ENCODE data around the gene CLEC4E.
"Not testable (repeated sequence)": the region's sequence is repeated elsewhere in the genome, so short reads cannot be mapped to it uniquely, and the experiment has no call there.

CLEC4E gene, protein sequence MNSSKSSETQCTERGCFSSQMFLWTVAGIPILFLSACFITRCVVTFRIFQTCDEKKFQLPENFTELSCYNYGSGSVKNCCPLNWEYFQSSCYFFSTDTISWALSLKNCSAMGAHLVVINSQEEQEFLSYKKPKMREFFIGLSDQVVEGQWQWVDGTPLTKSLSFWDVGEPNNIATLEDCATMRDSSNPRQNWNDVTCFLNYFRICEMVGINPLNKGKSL

DNA sequence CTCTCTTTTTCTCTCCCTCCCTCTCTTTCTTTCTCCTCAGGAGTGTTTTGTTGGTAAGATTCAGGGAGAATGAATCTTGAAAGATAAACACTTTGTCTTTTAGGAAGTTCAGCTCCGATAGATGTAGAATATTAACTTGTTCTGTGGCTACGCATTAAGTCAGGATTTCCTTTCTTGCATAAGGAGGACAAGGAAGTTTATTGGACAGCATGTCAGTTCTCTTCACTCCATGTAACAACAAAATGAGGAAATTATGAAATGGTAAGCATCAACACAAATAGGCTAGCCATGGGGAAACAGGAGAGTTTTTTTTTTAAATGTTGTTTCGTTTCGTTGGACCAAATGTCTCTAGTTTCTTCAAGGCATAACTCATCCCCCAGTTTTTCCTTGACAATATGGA, at the start of gene CLEC4E:
TSS of gene CLEC4E (minus strand) at position 75 of the 400 bp plus-strand sequence. CDS start 108 bp downstream, outside the sequence.
- DNase-seq (ENCODE audit: low read depth) = not testable (repeated sequence)

DNA sequence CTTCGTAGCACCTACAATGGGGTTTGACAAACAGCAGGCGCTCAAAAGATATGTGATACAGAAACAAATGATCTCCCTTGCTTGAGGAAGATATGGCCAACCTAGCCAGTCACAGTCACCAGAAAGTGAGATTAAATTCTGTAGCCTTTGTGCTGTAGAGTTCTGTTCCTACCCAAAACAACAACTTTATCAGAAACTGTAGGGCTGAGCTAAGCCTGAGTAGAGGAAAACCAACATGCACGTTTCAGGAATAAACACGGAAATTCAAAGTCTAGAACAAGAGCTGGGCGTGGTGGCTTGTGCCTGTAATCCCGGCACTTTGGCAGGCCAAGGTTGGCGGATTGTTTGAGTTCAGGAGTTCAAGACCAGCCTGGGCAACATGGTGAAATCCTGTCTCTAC, 49.0 kb upstream of the CLEC4E start:
- DNase-seq (ENCODE audit: low read depth) = no peak

DNA sequence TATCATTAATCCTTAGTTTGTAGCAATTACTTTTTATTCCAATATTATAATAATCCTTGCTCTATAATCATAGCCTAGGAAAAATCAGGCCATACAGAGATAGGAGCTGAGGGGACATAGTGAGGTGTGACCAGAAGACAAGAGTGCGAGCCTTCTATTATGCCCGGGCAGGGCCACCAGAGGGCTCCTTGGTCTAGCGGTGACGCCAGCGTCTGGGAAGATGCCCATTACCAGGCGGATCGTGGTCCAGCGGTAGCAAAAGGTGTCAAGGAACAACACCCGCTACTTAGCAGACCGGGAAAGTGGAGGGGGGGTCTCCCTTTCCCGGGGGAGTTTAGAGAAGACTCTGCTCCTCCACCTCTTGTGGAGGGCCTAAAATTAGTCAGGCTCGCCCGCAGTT, 43.8 kb upstream of the CLEC4E start:
- DNase-seq (ENCODE audit: low read depth) = not testable (repeated sequence)

DNA sequence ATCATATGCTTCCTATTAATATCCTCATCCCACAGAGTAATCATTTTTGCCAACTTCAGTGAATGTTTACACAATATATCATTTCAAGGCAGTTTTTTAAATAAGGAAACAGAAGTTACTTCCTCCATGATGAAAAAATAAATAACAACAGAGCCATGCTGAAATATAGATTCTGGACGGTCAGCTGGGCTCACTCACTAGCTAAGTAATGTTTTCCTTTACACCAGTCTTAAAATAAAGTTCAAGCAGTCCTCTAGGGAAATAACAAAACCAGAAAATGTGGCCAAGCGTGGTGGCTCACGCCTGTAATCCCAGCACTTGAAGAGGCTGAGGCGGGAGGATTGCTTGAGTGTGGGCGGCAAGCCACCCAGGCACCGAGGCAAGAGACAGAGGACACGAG, 43.3 kb upstream of the CLEC4E start:
- DNase-seq (ENCODE audit: low read depth) = no peak

DNA sequence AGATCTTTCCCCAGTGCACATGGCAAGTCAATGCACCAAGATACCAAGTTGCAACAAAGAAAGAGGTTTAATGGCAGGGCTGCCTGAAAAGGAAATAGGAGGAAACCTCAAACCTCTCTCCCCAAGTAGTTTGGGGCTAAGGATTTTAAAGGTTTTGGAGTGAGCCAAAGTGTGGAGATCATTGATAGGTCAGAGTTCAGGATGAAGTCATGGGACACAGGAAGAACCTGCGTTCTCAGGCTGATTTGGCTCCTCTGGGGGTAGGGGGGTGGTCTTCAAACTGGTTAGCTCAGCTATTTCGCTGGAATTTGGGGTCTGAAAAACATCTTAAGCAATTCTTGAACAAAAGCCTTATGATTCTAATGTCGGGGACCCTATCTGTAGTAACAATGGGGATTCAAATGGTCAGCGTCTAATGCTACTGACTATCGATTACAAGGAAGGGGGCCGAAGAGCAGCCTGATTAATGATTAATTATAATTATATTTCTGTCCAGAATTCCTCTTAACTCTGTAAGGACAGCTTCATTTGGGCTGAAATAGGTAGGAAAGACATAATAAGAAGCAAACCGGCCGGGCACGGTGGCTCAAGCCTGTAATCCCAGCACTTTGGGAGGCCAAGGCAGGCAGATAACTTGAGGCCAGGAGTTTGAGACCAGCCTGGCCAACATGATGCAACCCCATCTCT, 40.5 kb upstream of the CLEC4E start:
- no peak for DNase-seq (ENCODE audit: low read depth)

DNA sequence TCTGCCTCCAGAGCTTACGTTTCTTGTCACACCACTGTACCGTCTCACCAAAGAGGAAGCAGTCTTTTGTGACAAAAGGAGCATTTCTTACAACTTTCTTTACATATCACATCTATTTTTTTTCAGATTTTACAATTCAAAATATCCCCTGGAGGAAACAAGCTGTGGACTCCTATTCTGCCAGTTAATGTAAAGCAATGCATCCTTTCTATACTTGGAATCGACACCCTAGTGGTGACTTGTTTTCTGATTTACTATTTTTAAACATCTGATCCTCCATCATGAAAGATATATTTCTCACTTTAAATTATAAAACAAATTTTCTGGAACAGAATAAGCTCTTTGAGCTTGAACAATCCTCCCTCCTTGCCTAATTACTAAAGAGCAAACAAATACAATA, 37.2 kb upstream of the CLEC4E start:
- DNase-seq (ENCODE audit: low read depth) = no peak

DNA sequence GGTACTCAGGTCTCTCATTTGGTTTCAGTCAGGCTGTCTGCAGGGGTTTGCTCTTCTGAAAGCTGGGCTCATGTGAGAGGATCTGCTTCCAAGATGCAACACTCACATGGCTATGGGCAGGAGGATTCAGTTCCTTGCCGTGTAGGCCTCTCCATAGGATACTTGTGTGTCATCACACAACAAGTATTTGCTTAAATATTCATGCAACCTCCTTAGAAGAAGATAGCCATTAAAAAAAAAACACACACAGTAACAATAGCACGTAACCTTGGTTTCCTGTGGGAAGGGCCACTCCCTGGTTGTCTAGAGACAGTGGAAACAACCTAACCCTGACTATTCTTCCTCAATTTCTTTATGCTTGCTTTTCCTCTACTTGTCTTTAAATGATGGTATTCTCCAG, 31.8 kb upstream of the CLEC4E start:
- DNase-seq (ENCODE audit: low read depth) = no peak

DNA sequence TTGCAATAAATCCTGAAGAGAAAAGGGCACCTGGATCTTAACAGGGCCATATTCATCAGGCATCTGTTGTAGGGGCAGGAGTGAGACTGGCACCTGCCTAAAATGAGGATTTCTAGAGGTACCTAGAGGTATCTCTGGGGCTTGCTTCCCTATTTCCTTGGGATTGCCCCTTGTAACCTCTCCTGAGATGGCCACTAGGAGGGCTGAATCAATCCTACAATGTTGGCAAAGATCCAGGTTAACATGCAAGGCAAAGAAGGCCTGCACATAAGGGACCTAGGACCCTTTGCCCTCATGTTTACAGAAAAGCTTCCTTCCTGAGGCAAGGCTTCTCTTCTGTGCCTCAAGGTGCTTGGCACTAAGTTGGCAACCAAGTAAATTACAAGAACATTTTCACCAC, 25.8 kb upstream of the CLEC4E start:
- DNase-seq (ENCODE audit: low read depth) = no peak

DNA sequence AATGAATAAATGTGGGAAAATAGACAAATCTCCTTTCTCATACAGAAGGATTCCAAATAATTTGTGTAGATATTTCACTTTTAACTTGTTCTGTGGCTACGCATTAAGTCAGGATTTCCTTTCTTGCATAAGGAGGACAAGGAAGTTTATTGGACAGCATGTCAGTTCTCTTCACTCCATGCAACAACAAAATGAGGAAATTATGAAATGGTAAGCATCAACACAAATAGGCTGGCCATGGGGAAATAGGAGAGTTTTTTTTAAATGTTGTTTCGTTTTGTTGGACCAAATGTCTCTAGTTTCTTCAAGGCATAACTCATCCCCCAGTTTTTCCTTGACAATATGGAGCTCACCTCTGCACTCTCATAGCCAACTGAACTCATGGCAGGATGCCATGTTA, 25.3 kb upstream of the CLEC4E start:
- DNase-seq (ENCODE audit: low read depth) = not testable (repeated sequence)

DNA sequence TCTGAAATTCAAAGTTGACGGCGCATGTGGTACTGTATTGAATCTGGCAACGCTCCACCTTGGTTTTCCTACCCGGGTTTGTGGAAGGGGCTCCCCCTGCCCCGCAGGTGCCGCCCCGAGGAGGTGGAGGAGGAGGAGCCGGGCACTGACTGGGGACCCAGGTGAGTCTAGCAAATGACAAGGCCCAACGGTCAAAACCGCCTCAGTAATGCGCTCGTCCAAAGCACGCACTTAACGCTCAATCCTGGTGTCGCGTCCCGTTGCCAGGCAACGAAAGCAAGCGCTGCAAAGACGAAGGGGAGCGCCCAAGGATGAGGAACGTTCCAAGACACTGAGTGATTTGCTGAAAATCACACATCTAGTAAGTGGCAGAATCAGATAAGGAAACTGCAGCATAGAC, 24.0 kb upstream of the CLEC4E start:
- no peak for DNase-seq (ENCODE audit: low read depth)

DNA sequence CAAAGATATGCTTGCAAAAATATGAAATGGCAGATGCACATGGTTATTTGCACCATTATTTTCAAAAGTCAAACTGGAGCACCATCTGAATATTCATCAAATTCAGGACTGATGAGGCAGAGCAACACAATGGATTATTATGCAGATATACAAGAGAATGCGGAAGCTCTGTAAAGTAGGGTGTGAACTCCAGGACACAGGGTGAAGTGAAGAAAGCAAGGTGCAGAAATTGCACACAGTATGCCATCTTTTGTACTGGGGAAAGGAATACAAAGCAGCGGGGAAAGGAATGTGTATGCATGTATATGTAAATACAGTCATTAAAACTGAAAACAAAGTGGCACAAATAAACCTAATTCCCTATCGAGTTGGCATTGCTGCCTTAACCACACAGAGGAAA, 22.7 kb upstream of the CLEC4E start:
- no peak for DNase-seq (ENCODE audit: low read depth)

DNA sequence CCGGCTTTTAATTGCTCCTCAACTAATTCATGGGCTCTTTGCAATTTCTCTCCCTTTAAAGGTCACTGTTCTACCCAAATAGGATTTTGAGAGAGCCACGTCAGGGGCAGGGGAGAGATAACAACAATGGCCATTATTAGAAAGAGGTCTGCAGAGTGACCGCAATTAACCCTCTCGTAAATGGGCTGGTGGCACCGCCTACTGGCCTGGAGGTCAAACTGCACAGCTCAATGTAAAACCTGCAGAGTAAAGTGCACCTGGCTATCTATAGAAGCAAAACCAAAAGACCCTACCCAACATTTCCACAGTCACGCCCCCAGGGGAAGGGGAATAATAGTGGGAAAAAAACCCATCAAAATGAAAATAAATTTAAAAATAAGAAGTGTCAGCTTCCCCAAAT, 21.6 kb upstream of the CLEC4E start:
- no peak for DNase-seq (ENCODE audit: low read depth)

DNA sequence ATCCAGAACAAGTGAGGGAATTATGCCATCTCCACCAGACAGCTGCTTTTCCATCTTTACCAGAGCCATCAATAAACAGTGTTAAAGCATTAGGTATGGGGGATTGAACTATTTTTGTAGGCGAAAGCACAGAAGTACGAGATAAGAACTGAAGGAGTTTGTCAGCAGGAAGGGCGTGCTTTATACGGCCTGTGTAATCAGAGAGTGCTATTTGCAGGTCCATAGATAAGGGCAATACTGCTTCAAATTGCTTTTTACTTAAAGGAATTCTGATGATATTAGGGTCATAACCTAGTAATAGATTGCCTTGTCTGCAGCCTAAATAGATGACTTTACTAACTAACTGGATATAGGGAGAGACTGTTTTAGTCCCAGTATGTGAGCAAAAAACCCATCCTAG, 20.3 kb upstream of the CLEC4E start:
- no peak for DNase-seq (ENCODE audit: low read depth)

DNA sequence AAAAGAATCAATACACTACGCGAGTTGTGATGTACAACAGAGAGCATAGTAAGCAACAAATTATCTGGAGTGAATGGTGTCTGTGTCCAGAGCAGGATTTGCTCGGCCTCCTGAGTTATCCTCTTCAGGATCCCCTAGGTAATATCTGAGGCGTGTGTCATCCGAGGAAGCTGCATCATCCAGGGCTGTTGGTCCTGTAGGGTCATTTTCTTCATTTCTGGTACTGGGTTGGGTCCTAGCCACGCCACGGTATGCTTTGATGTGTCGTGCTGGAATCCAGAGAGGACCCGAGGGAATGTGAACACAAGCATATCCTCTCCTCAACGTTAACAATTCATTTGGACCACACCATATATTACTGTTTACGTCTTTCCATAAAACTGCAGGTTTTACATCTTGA, 19.0 kb upstream of the CLEC4E start:
- no peak for DNase-seq (ENCODE audit: low read depth)

DNA sequence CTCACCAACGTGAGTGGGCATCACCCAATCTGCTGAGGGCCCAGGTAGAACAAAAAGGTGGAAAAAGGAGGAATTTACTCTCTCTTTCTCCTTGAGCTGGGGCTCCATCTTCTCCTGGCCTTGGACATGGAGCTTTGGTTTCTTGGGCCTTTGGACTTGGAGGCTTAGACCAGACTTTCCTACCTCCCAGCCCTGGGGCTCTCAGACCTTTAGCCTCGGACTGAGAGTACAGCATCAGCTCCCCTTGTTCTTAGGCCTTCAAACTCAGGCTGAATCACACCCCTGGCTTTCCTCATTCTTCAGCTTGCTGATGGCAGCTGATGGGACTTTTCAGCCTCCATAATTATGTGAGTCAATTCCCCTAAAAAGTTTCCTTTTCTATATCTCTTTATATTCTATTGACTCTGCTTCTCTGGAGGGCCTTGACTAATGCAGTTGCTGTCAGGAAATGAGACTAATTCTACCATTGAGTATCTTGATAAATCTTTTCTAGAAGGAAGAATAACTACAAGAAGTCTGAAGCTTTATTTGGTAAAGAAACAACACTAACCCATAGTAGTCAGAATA, 15.9 kb upstream of the CLEC4E start:
- DNase-seq (ENCODE audit: low read depth) = no peak

DNA sequence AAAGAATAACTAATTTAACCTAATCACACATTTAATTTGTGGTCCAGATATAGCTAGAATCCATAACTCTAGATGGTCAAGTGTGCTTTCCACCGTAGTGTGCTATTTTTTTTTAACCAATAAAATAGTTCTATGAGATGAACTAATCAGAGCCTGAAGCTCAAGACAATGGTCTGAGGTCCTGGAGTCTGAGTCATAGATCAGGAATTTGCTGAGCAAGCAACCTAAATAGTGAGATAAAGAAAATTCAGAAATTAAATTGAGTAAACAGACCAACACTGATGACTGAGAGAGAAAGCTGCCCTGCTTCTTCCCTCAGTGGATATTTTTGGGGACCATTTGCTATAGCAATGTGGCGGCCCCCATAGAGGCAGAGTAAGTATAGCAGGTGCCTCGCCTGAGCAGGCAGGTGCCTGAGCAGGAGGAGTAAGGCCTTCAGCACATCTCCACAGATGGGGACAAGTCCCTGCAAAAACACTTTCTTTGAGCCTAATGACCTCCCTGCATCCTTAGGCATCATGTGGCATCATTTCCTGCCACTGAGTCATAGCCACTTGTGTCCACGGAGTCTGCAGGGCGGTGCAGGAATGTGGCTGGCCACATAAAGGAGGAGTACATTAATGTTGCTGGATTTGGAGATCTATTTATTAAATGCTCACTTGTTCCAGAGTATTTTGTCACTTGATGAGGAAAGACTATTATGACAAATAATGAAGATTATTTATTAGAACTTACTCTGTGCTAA, 13.9 kb upstream of the CLEC4E start:
- no peak for DNase-seq (ENCODE audit: low read depth)

DNA sequence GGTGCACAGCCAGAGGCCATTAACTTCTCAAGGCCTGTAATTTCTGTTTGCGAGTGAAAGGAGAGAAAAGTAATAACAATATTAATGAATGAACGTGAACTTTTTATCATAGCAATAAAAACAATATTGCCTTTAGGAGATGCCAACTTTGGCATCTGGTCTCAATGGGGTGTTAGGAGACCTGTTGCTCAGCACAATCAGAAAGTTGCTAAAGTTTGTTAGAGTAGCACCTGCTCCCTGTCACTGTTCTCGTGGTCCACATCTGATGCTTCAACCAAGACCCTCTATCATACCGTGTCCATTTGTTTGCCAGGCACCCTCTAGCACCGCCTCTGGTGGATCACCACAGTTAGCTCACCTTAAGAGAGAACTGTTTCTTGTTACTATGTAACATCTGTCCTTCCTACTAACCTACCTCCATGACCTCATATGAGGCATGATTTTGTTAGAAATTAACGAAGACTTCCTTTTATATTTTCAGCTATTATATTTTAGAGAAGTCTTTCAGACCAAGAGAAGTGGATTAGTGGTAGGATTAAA, 12.5 kb upstream of the CLEC4E start:
- DNase-seq (ENCODE audit: low read depth) = no peak

DNA sequence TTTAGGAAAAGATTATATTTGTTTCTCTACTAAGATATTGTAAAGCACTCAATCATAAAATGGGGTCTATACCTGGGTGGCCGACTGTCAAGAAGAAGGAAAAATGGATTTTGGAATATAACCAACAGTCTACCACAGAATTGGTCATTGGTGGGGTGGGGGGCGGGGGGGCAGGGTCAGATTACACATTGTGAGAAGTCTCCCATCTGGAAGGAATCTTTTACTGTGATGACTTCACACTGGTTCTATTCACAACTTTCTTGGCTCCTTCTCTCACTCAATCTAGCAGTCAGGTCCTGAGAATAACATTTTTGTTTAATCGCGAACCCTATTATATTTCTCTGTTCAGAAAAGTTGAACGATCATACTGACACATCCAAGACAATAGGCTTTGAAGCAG, 8.7 kb upstream of the CLEC4E start:
- DNase-seq (ENCODE audit: low read depth) = no peak

DNA sequence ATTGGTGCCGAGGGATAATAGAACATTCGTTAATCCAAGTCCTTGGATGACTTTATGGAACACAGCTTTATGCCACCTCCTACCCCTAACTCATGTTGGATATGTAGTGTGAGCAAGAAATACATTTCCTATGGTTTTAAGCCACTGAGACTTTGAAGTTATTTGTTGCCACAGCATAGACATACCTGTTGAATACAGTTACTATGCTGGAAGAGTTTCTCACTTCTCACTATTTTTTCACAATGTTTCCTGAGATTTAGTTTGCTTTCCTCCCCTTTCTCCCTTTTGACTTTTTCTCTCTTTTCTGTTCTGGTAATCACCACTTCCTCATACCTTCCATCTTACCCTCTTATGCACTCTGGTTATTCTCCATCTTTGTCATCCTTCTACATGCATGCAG, 7.5 kb upstream of the CLEC4E start:
- no peak for DNase-seq (ENCODE audit: low read depth)

DNA sequence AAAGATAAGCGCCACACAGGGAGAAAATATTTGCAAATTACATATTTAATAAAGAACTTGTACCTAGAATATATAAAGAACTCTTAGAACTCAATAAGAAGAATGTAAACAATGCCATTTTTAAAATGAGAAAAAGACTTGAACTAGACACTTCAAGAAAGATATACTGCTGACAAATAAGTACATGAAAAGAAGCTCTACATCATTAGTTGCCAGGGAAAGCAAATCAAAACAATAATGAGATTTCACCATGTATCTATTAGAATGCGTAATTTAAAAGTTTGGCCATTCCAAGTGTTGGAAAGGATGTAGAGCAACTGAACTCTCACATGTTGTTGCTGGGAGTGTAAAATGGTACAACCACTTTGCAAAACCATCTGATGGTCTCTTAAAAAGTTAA, 6.9 kb upstream of the CLEC4E start:
- no peak for DNase-seq (ENCODE audit: low read depth)

DNA sequence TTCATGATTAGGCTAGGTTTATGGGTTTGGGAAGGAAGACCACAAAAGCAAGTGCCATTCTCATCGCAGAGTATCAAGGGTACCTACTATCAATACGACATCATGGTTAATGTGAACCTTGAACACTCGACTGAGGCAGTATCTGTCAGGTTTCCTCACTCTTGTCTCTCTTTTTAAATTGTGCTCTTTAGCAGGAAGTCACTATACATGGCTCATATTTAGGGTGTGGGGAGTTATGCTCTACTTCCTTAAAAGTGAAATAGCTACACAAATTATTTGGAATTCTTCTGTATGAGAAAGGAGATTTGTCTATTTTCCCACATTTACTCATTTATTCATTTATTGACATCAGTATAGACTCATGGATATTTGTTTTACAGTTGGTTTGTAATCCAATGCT, 5.9 kb upstream of the CLEC4E start:
- DNase-seq (ENCODE audit: low read depth) = no peak

DNA sequence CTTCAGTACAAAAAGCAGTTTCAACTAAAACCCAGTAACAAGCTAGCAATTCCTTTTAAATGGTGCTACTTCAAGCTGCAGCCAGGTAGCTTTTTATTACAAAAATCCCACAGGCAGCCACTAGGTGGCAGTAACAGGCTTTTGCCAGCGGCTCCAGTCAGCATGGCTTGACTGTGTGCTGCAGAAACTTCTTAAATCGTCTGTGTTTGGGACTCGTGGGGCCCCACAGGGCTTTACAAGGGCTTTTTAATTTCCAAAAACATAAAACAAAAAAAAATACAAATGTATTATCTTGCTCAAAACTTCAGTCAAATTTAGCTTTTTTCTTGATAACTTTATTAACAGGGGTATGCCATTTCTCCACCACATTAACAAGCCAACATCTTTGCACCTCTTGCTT, 3.6 kb upstream of the CLEC4E start:
- DNase-seq (ENCODE audit: low read depth) = peak; percentile 52

DNA sequence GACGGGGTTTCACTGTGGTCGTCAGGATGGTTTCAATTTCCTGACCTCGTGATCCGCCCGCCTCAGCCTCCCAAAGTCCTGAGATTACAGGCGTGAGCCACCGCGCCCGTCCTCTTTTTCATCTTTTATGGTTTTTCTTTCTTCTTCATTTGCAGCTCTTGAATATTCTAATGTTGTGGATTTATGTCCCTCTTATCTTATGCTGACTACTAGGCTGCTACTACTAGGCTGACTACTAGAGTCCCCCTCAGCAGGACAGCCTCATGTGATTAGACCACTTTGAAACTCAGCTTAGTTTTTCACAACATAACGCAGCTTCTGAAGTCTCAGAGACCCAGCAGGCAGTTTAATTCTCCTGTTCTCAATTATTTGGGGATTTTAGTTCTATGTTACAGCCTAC, 857 bp upstream of the CLEC4E start:
- DNase-seq (ENCODE audit: low read depth) = no peak
